HUES48 (cell line): Measurements from ENCODE around the gene NPHP4.
A peak's percentile ranks its signal among the peaks of the same experiment; 100 is the strongest.
"Not testable (repeated sequence)": the region's sequence is repeated elsewhere in the genome, so short reads cannot be mapped to it uniquely, and the experiment has no call there.

Experiments
- H3K27ac ChIP-seq: one replicate; pipeline ENCODE4 v1.7.0; 2013; ENCODE audit warnings: low read depth, low read length, inconsistent platforms
- H3K27me3 ChIP-seq: 2 replicates; pipeline ENCODE4 v1.6.1; 2013; ENCODE audit warnings: mild to moderate bottlenecking, low read length; ENCODE audit not compliant: control insufficient read depth, insufficient read depth
- H3K36me3 ChIP-seq: 2 replicates; pipeline ENCODE4 v1.6.1; 2013; ENCODE audit warnings: low read length; ENCODE audit not compliant: control insufficient read depth, insufficient read depth
- H3K4me1 ChIP-seq: 2 replicates; pipeline ENCODE4 v1.6.1; 2013; ENCODE audit warnings: mild to moderate bottlenecking, low read length; ENCODE audit not compliant: control insufficient read depth, insufficient read depth
- H3K4me3 ChIP-seq: 2 replicates; pipeline ENCODE4 v1.5.1; 2013; ENCODE audit warnings: mild to moderate bottlenecking, low read depth, low read length
- H3K9ac ChIP-seq: 2 replicates; pipeline ENCODE4 v1.6.1; 2013; ENCODE audit warnings: mild to moderate bottlenecking, low read depth, low read length, moderate library complexity
- H3K9me3 ChIP-seq: 2 replicates; pipeline ENCODE4 v1.6.1; 2013; ENCODE audit warnings: low read length; ENCODE audit not compliant: control insufficient read depth, insufficient read depth

The NPHP4 gene

DNA sequence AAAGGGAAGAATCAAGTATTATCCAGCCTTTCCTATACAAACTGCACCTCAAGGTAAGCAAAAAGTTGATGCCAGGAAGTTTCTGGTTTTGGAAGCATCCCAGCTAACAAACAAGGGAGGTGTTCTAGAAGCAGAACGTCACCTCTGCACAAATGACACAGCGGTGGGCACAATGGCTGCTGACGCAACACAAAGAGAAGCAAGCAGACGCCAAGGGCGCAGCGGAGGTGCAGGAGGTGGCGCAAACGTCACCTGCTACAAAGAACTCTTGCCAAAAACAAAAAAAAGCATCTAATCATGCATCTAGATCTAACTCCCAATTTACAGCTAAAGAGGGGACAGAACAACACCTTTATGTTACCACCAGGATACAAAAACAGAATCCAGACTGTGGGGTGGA is 88.5 kb downstream of the NPHP4 start:
- Histone ChIP-seq H3K27me3 (no peaks in the 10 kb centered on the region), H3K9me3 (no peaks in the 10 kb centered on the region), H3K4me3 (no peak overlapping the region), H3K36me3 (peaks cover 11% of the 10 kb centered on the region), H3K4me1 (0 out of 2 replicates have a peak, but pooled peaks cover 6% of the 10 kb centered on the region), H3K9ac (no peak overlapping the region), H3K27ac (no peak overlapping the region)

GRCh38 chr1:5903031-5903430 is 89.2 kb downstream of the NPHP4 start:
- no peak overlapping the region for H3K27ac ChIP-seq
- H3K9me3 ChIP-seq: no peaks in the 10 kb centered on the region
- H3K27me3 ChIP-seq: no peaks in the 10 kb centered on the region
- peaks cover 6% of the 10 kb centered on the region; the same call in 1 of the 2 replicates for H3K4me1 ChIP-seq
- H3K4me3 ChIP-seq: no peak overlapping the region
- H3K36me3 ChIP-seq: peaks cover 11% of the 10 kb centered on the region
- H3K9ac ChIP-seq: no peak overlapping the region

- Histone ChIP-seq H3K27ac (no peak overlapping the region), H3K36me3 (peaks cover 11% of the 10 kb centered on the region), H3K9me3 (no peaks in the 10 kb centered on the region), H3K4me3 (no peak overlapping the region), H3K9ac (no peak overlapping the region), H3K4me1 (peaks cover 18% of the 10 kb centered on the region), H3K27me3 (no peaks in the 10 kb centered on the region)
Measured at GRCh38 chr1:5901841-5902240, 90.4 kb downstream of the NPHP4 start.

- H3K4me3 ChIP-seq: no peak overlapping the region
- H3K9me3 ChIP-seq: no peaks in the 10 kb centered on the region
- peaks cover 25% of the 10 kb centered on the region for H3K4me1 ChIP-seq
- H3K27ac ChIP-seq: no peak overlapping the region
- no peaks in the 10 kb centered on the region for H3K27me3 ChIP-seq
- no peak overlapping the region for H3K9ac ChIP-seq
- H3K36me3 ChIP-seq: peaks cover 11% of the 10 kb centered on the region
Measured at GRCh38 chr1:5901150-5901549, 91.1 kb downstream of the NPHP4 start.

- Histone ChIP-seq H3K9me3 (no peaks in the 10 kb centered on the region), H3K27me3 (no peaks in the 10 kb centered on the region), H3K4me1 (peaks cover 29% of the 10 kb centered on the region), H3K4me3 (no peak overlapping the region), H3K27ac (no peak overlapping the region), H3K9ac (no peak overlapping the region), H3K36me3 (no peaks in the 10 kb centered on the region)
Measured at GRCh38 chr1:5898266-5898665, 94.0 kb downstream of the NPHP4 start.

GRCh38 chr1:5896706-5897660 is 95.2 kb downstream of the NPHP4 start:
- H3K36me3 ChIP-seq: no peaks in the 10 kb centered on the region
- peak overlapping the region; percentile 46 for H3K4me3 ChIP-seq
- H3K27ac ChIP-seq: peak overlapping the region; percentile 94
- H3K27me3 ChIP-seq: no peaks in the 10 kb centered on the region
- peak overlapping the region; percentile 32; the same call in 1 of the 2 replicates for H3K9ac ChIP-seq
- H3K9me3 ChIP-seq: no peaks in the 10 kb centered on the region
- H3K4me1 ChIP-seq: peaks cover 28% of the 10 kb centered on the region

DNA sequence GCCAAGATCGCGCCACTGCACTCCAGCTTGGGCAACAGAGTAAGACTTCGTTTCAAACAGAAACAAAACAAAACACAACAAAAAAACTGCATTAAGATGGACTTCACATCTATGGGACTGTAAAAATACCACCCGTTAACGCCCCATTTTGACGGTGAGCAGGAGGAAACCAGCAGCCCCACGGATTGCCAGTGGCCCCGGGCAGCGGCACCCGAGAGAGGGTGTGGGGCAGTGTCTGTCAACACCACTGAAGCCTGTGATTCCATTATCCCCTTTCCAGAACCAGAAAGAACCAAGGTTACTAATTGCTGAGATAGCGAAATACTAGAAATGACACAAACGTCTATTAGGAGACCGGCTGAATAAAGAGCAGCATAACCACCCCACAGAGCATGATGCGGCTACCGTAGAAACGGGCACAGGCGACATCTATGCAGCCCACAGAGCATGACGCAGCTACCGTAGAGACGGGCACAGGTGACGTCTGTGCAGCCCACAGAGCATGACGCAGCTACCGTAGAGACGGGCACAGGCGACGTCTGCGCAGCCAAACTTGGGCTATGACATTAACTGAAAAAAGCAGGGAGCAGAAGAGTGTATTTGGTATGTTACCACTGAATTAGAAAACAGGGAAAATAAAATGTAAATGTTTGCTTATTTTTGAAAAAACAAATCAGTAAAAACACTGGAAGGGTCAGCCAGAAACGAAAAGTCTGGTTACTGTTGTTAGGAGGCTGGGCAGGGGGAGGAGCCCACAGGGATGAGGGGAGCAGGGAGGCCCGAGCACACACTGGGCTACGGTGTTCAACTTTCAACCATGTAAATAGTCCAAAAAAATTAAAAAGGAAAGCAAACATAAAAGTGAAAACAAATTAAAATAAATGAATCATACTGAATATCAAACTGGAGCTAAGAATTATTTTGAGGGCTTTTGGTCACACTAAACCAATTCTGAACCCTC is 96.5 kb downstream of the NPHP4 start:
- H3K36me3 ChIP-seq: no peaks in the 10 kb centered on the region
- H3K4me3 ChIP-seq: peak overlapping the region; percentile 46
- H3K27ac ChIP-seq: peak overlapping the region; percentile 94
- no peak overlapping the region for H3K9ac ChIP-seq
- H3K4me1 ChIP-seq: peaks cover 23% of the 10 kb centered on the region
- no peaks in the 10 kb centered on the region for H3K27me3 ChIP-seq
- no peaks in the 10 kb centered on the region for H3K9me3 ChIP-seq

GRCh38 chr1:5893699-5894278 is 98.4 kb downstream of the NPHP4 start:
- not testable (repeated sequence) for H3K4me3 ChIP-seq, H3K27me3 ChIP-seq, H3K9me3 ChIP-seq, H3K36me3 ChIP-seq, H3K9ac ChIP-seq, H3K27ac ChIP-seq
- H3K4me1 ChIP-seq: peaks cover 23% of the 10 kb centered on the region

- Histone ChIP-seq H3K9ac (no peak overlapping the region), H3K36me3 (no peaks in the 10 kb centered on the region), H3K9me3 (no peaks in the 10 kb centered on the region), H3K4me1 (peaks cover 15% of the 10 kb centered on the region), H3K4me3 (no peak overlapping the region), H3K27ac (no peak overlapping the region), H3K27me3 (no peaks in the 10 kb centered on the region)
Measured at GRCh38 chr1:5892329-5892728, 99.9 kb downstream of the NPHP4 start.

DNA sequence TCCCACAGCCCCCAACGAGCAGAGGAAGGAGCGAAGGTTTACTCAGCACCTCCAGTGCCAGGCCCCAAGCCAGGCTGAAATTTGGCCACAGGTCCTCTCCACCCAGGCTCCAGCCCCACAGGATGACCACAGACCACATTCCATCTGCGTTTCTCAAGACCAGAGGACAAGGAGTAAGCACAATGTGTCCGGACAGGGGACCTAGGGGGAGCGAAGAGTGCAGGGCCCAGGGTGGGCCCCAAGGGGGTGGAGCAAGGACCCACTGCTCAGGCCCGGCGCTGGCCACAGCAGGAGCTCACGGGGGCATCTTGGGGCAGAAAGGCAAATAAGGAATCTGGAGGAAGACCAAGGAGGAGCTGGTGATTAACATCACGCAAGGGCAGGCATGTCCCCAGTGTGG is 100.5 kb downstream of the NPHP4 start:
- peaks cover 10% of the 10 kb centered on the region for H3K4me1 ChIP-seq
- H3K9ac ChIP-seq: no peak overlapping the region
- H3K36me3 ChIP-seq: no peaks in the 10 kb centered on the region
- no peak overlapping the region for H3K27ac ChIP-seq
- no peaks in the 10 kb centered on the region for H3K27me3 ChIP-seq
- H3K9me3 ChIP-seq: no peaks in the 10 kb centered on the region
- H3K4me3 ChIP-seq: no peak overlapping the region
